Measurements from ENCODE around the gene RBM26.

DNA sequence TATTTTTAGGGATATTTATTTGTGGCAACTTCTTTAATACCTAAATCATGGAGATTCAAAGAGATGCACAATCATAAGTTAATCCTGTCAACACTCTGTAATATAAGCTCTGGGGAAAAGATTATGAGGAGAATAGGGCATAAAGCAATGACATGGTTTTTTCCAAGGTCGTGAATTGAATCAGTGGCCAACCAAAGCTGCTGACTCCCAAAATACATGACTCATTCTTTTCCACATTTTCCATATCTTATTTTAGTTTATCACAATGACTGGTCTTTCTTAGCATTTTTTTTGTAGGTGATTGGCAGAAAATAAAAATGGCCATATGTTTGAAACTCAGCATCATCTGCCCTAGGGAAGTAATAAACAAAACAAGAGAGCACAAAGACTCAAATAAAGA, 28.5 kb upstream of the RBM26 start:
- TF ChIP-seq, protein P1, sequence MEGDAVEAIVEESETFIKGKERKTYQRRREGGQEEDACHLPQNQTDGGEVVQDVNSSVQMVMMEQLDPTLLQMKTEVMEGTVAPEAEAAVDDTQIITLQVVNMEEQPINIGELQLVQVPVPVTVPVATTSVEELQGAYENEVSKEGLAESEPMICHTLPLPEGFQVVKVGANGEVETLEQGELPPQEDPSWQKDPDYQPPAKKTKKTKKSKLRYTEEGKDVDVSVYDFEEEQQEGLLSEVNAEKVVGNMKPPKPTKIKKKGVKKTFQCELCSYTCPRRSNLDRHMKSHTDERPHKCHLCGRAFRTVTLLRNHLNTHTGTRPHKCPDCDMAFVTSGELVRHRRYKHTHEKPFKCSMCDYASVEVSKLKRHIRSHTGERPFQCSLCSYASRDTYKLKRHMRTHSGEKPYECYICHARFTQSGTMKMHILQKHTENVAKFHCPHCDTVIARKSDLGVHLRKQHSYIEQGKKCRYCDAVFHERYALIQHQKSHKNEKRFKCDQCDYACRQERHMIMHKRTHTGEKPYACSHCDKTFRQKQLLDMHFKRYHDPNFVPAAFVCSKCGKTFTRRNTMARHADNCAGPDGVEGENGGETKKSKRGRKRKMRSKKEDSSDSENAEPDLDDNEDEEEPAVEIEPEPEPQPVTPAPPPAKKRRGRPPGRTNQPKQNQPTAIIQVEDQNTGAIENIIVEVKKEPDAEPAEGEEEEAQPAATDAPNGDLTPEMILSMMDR (conservative IDR thresholded peaks at IDR 0.05; ENCODE audit: low read depth, low read length): no peak
- no peak for TF ChIP-seq EZH2 (IDR thresholded peaks at IDR 0.05; ENCODE audit: borderline replicate concordance, low read depth, low read length, poor library complexity, severe bottlenecking)
